Stimulated activated naive B cell treated with anti-CD40 and anti-IgM and Interleukin-4, amounts not matched to agents 10 μg/mL and 1 μg/mL and 100 μg/mL, for 72 hours (primary cell): ENCODE data around the gene PCDHA1.

Experiments used
- ATAC-seq, 2 donors: fragments of 150-1000 bp; cut with Tn5 transposase; replicated peaks; 2 replicates each; pipeline ENCODE4 v1.10.0; 2021; ENCODE audit warnings: moderate library complexity in 1 of 2
- DNase-seq: peaks from one replicate; pipeline ENCODE4 v3.0.0; 2021
- H3K27ac Mint-ChIP-seq: one replicate; pipeline ENCODE4 v1.8.0; 2022; ENCODE audit warnings: mild to moderate bottlenecking, mixed read lengths
- H3K27me3 Mint-ChIP-seq, 2 donors: one replicate each; pipeline ENCODE4 v1.8.0; 2022; ENCODE audit warnings: mixed read lengths in 2 of 2
- H3K36me3 Mint-ChIP-seq, 2 donors: one replicate each; pipeline ENCODE4 v1.8.0; 2022; ENCODE audit warnings: mixed read lengths in 2 of 2, mild to moderate bottlenecking in 1 of 2
- H3K4me1 Mint-ChIP-seq, 2 donors: one replicate each; pipeline ENCODE4 v1.8.0; 2022; ENCODE audit warnings: mixed read lengths in 2 of 2, mild to moderate bottlenecking in 1 of 2
- H3K4me3 Mint-ChIP-seq, 2 donors: one replicate each; pipeline ENCODE4 v1.8.0; 2022; ENCODE audit warnings: mild to moderate bottlenecking in 2 of 2, mixed read lengths in 2 of 2, moderate library complexity in 1 of 2
- H3K9me3 Mint-ChIP-seq, 2 donors: one replicate each; pipeline ENCODE4 v1.8.0; 2022; ENCODE audit warnings: mixed read lengths in 2 of 2, mild to moderate bottlenecking in 1 of 2

PCDHA1 gene

DNA sequence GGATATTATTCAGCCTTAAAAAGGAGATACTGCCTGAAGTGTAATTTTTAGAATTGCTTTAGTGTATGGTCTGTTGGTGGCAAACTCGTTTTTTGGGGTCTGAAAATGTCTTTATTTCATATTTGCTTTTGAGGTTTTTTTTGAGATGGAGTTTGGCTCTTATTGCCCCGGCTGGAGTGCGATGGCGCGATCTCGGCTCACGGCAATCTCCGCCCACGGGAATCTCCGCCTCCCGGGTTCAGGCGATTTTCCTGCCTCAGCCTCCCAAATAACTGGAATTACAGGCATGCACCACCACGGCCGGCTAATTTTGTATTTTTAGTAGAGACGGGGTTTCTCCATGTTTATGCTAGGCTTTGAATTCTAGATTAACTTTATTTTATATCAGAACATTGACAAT is 245.1 kb downstream of the PCDHA1 start:
- H3K36me3 Mint-ChIP-seq, result no peaks in the 10 kb centered on the region
- H3K27ac Mint-ChIP-seq, result no peak overlapping the region
- no peak overlapping the region for H3K4me3 Mint-ChIP-seq
- H3K9me3 Mint-ChIP-seq, result no peaks in the 10 kb centered on the region
- no peak for ATAC-seq
- no peaks in the 10 kb centered on the region for H3K27me3 Mint-ChIP-seq
- DNase-seq, result no peak
- H3K4me1 Mint-ChIP-seq, result no peaks in the 10 kb centered on the region

DNA sequence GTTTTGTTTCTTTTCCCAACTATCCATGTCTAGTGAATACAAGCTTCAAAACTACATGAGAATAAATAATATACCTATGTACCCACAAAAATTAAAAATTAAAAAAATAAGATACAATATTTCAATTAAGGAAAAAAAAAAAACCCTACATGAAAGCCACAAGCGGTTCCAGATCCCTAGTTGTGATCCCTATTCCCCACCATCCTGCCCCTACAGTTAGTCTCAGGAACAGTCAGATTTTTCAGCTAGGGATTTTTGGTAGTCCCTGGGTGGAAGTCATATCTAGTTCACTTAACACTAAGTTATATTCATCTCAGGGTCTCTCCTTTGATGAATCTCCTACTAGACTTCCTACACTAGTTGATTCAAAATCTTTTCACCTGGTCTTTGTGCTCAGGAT is 246.7 kb downstream of the PCDHA1 start:
- DNase-seq (no peak), ATAC-seq (no peak)
- Mint-ChIP-seq H3K27ac (no peak overlapping the region), H3K36me3 (no peaks in the 10 kb centered on the region), H3K4me1 (no peaks in the 10 kb centered on the region), H3K4me3 (no peak overlapping the region), H3K27me3 (peaks cover under 1 to 6% of the 10 kb centered on the region in 2 donors), H3K9me3 (peaks cover 0 to under 1% of the 10 kb centered on the region in 2 donors)

DNA sequence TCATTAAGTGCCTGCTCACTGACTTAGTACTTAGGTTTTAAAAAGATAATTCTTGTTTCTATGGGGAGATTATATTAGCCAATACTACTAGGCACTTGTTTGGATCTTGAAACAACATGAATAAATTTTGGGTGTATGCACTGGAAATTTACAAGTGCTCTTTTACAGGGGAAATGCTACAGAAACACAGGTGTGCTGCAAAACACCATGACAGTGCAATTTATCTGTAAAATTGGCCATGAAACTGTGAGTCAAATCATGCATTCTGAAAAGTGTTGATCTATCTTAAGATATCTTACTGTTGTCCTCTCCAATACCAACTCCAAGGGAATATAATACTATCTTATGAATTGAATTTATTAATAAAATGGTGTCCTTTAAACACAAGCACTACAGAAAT is 253.1 kb downstream of the PCDHA1 start:
- no peaks in the 10 kb centered on the region for H3K36me3 Mint-ChIP-seq
- H3K27me3 Mint-ChIP-seq, result peaks cover 4 to 6% of the 10 kb centered on the region in 2 donors
- no peak overlapping the region for H3K27ac Mint-ChIP-seq
- DNase-seq, result no peak
- H3K9me3 Mint-ChIP-seq, result peaks cover 0 to 4% of the 10 kb centered on the region in 2 donors
- H3K4me3 Mint-ChIP-seq, result no peak overlapping the region
- no peak for ATAC-seq
- H3K4me1 Mint-ChIP-seq, result no peaks in the 10 kb centered on the region

DNA sequence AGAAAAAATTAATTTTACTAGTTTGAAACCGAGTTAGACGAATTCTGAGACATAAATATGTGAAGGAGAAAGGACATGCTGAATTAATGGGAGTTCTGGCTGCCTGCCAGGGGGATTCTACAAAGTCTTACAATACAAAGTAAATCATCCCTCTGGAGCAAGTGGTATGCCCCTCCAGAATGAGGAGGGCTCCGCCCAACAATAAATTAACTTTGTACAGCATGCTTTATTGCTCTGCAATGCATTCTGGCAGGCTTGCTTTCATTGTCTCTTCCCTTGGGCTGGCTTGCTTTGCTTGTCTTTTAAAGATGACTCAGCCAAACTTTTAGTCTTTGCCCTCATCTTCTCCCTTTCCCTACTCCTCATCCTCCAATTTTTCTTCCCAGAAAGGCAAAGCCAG is 253.6 kb downstream of the PCDHA1 start:
- no peak for ATAC-seq
- Mint-ChIP-seq H3K27me3 (peaks cover 7 to 10% of the 10 kb centered on the region in 2 donors), H3K36me3 (no peaks in the 10 kb centered on the region), H3K4me3 (no peak overlapping the region), H3K9me3 (peaks cover 2 to 4% of the 10 kb centered on the region in 2 donors), H3K4me1 (no peaks in the 10 kb centered on the region), H3K27ac (no peak overlapping the region)
- no peak for DNase-seq

DNA sequence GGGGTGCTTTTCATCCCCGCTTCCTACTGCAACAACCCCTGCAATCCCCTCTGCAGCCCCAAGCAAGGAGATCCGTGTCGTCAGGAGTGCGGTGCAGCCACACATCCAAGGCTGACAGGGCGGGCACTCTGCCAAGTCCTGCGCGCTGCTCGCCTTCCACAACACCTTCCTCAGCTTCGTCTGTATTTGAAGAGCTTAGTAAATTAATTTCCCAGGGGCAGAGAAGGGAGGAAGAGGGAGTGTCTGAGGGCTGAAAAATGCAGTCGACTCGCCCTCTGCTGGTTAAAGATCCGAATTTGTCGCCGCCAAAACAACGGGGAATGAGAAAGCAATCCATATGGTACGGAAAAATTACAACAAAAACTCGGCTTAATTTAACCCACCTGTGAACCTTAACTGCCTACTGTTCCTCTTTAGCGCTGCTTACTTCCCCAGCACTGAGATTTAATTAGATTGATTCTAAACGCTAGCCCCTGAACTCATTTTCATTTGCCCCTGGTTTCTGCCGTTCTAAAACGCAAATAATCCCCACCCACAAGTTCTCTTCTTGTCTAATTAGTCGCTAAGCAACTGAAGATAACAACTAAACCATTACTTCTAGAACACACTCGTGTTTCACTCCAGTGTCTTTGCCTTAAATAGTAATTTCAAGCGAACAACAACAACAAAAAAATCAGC is 254.3 kb downstream of the PCDHA1 start:
- DNase-seq (no peak), ATAC-seq (no peak)
- peaks cover 11 to 13% of the 10 kb centered on the region in 2 donors for H3K27me3 Mint-ChIP-seq
- no peaks in the 10 kb centered on the region for H3K36me3 Mint-ChIP-seq
- H3K4me3 Mint-ChIP-seq, result no peak overlapping the region
- H3K9me3 Mint-ChIP-seq, result peaks cover 2 to 4% of the 10 kb centered on the region in 2 donors
- no peaks in the 10 kb centered on the region for H3K4me1 Mint-ChIP-seq
- H3K27ac Mint-ChIP-seq, result no peak overlapping the region

DNA sequence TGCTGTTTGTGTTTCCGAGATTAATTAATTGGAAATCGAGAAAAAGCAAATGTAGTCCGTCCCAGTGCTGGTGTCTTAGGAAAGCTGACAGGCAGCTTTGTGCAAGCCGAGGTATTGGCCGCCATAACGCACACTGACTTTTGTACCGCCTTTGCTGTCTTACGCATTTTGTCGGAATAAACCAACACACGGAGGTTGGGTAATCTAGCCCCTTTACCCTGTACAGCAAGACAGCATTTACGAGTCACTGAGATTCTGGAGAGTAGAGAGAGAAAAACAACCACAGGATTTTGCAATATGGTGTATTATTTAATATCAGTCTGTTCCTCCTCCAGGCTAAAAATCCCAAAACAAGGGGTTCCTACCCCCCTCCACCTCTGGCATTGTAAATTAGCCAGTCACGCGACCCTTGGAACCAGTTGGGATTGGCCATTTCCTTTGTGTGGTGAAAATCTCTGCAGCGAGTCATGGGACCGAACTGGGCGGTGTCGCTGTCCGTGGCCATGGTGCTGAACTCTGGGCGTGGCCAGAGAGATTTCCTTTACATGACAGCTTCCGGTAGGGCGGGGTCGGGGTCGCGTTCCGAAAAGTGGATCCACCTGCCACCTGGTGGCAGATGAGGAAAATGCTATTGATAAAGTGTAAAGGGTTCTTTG is 255.0 kb downstream of the PCDHA1 start:
- ATAC-seq, result peak; percentile 42 to 64
- H3K9me3 Mint-ChIP-seq, result peaks cover 2 to 4% of the 10 kb centered on the region in 2 donors
- H3K36me3 Mint-ChIP-seq, result no peaks in the 10 kb centered on the region
- DNase-seq, result peak; percentile 53
- H3K27ac Mint-ChIP-seq, result no peak overlapping the region
- H3K27me3 Mint-ChIP-seq, result peaks cover 13 to 16% of the 10 kb centered on the region in 2 donors
- no peaks in the 10 kb centered on the region for H3K4me1 Mint-ChIP-seq
- H3K4me3 Mint-ChIP-seq, result no peak overlapping the region

DNA sequence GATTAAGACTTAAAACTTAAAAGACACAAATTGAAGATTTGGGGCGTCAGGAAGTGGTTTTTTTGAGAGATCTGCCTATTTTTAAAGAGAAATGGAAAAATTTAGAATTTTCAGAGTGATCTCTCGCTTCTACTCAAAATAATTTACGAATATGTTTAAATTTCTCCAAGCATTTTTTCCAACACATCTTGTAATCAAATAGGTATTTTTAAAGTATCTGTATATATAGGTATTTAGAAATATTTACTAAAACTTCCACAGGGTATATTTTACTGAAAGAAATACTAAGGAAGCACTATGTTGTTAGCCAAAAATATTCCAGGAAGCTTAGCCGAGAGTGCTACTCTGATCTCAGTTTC is 255.5 kb downstream of the PCDHA1 start:
- ATAC-seq (no peak), DNase-seq (no peak)
- no peak overlapping the region for H3K4me3 Mint-ChIP-seq
- no peaks in the 10 kb centered on the region for H3K4me1 Mint-ChIP-seq
- H3K27ac Mint-ChIP-seq, result no peak overlapping the region
- peaks cover 10 to 16% of the 10 kb centered on the region in 2 donors for H3K27me3 Mint-ChIP-seq
- no peaks in the 10 kb centered on the region for H3K36me3 Mint-ChIP-seq
- H3K9me3 Mint-ChIP-seq, result peaks cover 2 to 4% of the 10 kb centered on the region in 2 donors

DNA sequence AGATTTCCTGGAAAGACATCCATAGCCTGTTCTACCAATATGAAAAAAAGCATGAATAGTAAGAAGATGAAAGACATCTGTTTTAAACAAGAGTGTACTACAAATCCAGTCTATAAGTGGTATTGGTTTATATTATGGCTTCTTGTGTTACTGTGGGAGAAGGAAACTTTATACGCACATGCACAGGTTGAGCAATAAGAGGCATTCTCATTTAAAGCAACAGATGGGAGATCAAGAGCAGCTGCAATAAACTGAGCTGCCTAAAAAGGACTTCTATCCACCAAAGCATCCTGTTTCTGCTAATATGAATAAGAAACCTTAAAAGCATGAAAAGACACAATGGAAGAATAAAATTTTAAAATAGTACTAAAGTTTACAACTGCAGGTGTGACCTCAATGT is 256.6 kb downstream of the PCDHA1 start:
- DNase-seq, result no peak
- Mint-ChIP-seq H3K9me3 (peaks cover 4% of the 10 kb centered on the region in 2 donors), H3K36me3 (no peaks in the 10 kb centered on the region), H3K4me3 (no peak overlapping the region), H3K4me1 (no peaks in the 10 kb centered on the region), H3K27me3 (peaks cover 7 to 16% of the 10 kb centered on the region in 2 donors), H3K27ac (no peak overlapping the region)
- ATAC-seq, result no peak

DNA sequence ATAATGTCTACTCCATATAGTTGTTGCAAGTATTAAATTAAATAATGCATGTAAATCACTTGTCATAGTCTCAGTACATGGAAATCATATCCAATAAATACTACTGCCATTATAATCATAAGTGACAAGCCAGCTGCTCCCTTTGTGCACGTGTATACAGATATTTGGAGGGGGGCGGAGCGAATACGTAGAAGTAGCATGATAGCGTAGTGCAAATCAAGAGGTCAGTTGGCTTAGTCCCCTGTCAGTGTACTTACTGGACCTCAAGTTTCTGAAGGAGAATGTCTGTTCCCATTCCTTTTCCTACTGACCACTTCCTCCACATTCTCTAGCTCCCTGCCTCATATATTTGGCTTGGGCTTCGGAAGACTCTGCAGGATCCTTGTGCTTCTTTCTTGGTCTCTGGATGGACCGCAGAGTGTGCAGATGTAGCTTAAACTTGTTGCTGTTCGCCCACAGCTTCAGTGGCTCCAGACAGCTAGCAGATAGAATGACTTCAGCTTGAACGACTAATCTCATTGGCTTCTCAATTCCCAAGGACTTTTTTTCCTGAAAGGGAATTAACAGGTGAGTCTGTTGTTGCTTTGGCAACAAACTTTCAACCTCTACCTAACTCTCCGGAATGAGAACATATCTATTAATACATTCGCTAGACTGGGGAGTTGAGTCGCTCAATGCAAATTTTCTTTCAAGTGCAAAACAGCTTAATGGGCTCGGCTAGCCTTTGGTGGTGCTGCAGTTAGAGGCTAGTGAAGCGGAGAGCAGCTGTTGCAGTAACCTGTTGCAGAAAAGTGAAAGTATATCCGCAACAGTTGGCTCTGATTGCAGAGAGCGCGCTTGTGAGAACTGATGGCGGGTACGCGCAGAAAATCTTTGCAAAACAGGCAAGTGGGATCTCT is 264.9 kb downstream of the PCDHA1 start, which contains the start of gene PCDHB1:
PCDHB1 (plus strand) TSS at position 753 of the 899 bp plus-strand sequence; CDS start at position 850, 97 bp downstream.
- Mint-ChIP-seq H3K36me3 (peaks cover 0 to 3% of the 10 kb centered on the region in 2 donors), H3K4me3 (peak within 1 kb of the TSS; percentile 56 to 73), H3K9me3 (peaks cover 4 to 9% of the 10 kb centered on the region in 2 donors), H3K27ac (no peak within 1 kb of the TSS), H3K27me3 (peaks cover 31 to 46% of the 10 kb centered on the region in 2 donors), H3K4me1 (peaks cover 4 to 9% of the 10 kb centered on the region in 2 donors)
- DNase-seq (no peak), ATAC-seq (no peak)

DNA sequence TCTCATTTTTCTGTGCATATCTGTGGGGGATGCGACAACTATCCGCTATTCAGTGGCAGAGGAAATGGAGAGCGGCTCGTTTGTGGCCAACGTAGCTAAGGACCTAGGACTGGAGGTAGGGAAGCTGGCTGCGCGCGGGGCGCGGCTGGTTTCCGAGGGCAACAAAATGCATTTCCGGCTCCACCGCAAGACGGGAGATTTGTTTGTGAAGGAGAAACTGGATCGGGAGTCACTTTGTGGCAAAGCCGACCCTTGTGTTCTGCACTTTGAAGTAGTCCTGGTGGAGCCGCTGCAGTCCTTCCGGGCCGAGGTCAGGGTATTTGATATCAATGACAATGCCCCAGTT is 265.6 kb downstream of the PCDHA1 start:
- no peak for ATAC-seq
- H3K9me3 Mint-ChIP-seq, result peaks cover 4 to 9% of the 10 kb centered on the region in 2 donors

More for the DNA sequence above, 265.6 kb downstream of the PCDHA1 start:
- H3K27me3 Mint-ChIP-seq, result peaks cover 31 to 46% of the 10 kb centered on the region in 2 donors
- no peak for DNase-seq
- H3K4me1 Mint-ChIP-seq, result peaks cover 4 to 9% of the 10 kb centered on the region in 2 donors
- peak overlapping the region; percentile 56 to 73 for H3K4me3 Mint-ChIP-seq
- no peak overlapping the region for H3K27ac Mint-ChIP-seq
- peaks cover 0 to 3% of the 10 kb centered on the region in 2 donors for H3K36me3 Mint-ChIP-seq
